Stimulated activated naive CD4-positive, alpha-beta T cell (primary cell): ENCODE measurements around the gene RLIM.

Experiments used
- DNase-seq, 6 experiments: peaks; one replicate each; lab custom pipeline; 2025; lab: John Stamatoyannopoulos, UW

RLIM gene

GRCh38 chrX:74536152-74536831 is 78.1 kb downstream of the RLIM start:
- peak in 3 of 6 experiments; percentile 17 to 22 (median 22) for DNase-seq

- DNase-seq: peak in 3 of 6 experiments; percentile 9 to 26 (median 10)
These were observed 78.8 kb downstream of the RLIM start for GRCh38 chrX:74535408-74536151.
